Measurements from ENCODE around the gene TXNDC11. TPM values are rescaled to one million over a fixed set of nuclear protein-coding genes. Genes with fewer than 3 reads are reported as not detected.

Gene TXNDC11
- total RNA-seq, 1 donor from 2014 or later, result 14.1 TPM

- H3K9ac ChIP-seq (ENCODE audit: low read depth in 1 of 3, low read length in 3 of 3), result no peak overlapping the region
- no peaks in the 10 kb centered on the region for H3K36me3 ChIP-seq (ENCODE audit: control insufficient read depth in 3 of 3, insufficient read depth in 3 of 3, low read length in 3 of 3)
- H3K9me3 ChIP-seq (ENCODE audit: control insufficient read depth in 3 of 3, low read length in 3 of 3), result no peaks in the 10 kb centered on the region
- H3K4me1 ChIP-seq (ENCODE audit: control insufficient read depth in 3 of 3, insufficient read depth in 3 of 3, low read length in 3 of 3), result peaks cover 2 to 3% (median 2%) of the 10 kb centered on the region in 3 donors
- no peak overlapping the region for H3K27ac ChIP-seq (ENCODE audit: low read depth, low read length)
- H3K4me3 ChIP-seq (ENCODE audit: low read length in 3 of 3), result no peak overlapping the region
- no peaks in the 10 kb centered on the region for H3K27me3 ChIP-seq (ENCODE audit: control insufficient read depth in 3 of 3, insufficient read depth in 3 of 3, low read length in 3 of 3)
Measured at GRCh38 chr16:11649276-11649675, 93.4 kb downstream of the TXNDC11 start.

- no peaks in the 10 kb centered on the region for H3K36me3 ChIP-seq (ENCODE audit: control insufficient read depth in 3 of 3, insufficient read depth in 3 of 3, low read length in 3 of 3)
- peaks cover 23 to 27% (median 25%) of the 10 kb centered on the region in 3 donors for H3K4me1 ChIP-seq (ENCODE audit: control insufficient read depth in 3 of 3, insufficient read depth in 3 of 3, low read length in 3 of 3)
- no peak overlapping the region for H3K27ac ChIP-seq (ENCODE audit: low read depth, low read length)
- H3K9ac ChIP-seq (ENCODE audit: low read depth in 1 of 3, low read length in 3 of 3), result no peak overlapping the region
- H3K4me3 ChIP-seq (ENCODE audit: low read length in 3 of 3), result no peak overlapping the region
- no peaks in the 10 kb centered on the region for H3K9me3 ChIP-seq (ENCODE audit: control insufficient read depth in 3 of 3, low read length in 3 of 3)
- no peaks in the 10 kb centered on the region for H3K27me3 ChIP-seq (ENCODE audit: control insufficient read depth in 3 of 3, insufficient read depth in 3 of 3, low read length in 3 of 3)
Measured at GRCh38 chr16:11642765-11643116, 99.9 kb downstream of the TXNDC11 start.

DNA sequence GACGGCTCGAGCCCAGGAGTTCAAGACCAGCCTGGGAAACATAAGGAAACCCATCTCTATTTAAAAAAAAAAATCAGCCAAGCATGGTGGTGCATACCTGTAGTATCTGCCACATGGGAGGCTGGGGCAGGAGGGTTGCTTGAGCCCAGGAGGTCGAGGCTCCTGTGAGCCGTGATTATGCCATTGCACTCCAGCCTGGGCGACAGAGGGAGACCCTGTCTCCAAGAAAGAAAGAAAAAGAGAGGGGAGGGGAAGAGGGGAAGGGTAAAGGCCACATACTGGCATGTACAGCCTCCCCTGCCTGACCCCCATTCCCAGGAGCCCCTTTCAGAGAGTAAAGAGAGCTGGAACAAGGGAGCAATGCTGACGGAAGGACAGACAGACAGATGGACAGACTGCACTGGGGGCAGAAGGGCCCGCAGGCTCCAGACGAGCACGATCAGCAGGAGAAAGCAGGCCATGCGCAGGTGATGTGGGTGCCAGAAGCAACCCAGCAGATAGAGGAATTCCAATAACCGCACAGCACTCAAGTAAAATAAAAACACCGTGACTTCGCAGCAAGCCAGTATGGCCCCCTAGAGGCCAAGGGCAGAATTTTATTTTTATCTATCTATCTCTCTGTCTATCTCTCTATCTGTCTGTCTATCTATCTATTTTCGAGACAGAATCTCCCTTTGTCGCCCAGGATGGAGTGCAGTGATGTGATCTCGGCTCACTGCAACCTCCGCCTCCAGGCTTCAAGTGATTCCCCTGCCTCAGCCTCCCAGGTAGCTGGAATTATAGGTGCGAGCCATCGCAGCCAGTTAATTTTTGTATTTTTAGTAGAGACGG, 101.5 kb downstream of the TXNDC11 start:
- Histone ChIP-seq H3K4me3 (ENCODE audit: low read length in 3 of 3) (peak overlapping the region; percentile 38 to 61 (median 41)), H3K9ac (ENCODE audit: low read depth in 1 of 3, low read length in 3 of 3) (peak overlapping the region; percentile 70 to 87 (median 77)), H3K36me3 (ENCODE audit: control insufficient read depth in 3 of 3, insufficient read depth in 3 of 3, low read length in 3 of 3) (no peaks in the 10 kb centered on the region), H3K27ac (ENCODE audit: low read depth, low read length) (peak overlapping the region; percentile 94), H3K27me3 (ENCODE audit: control insufficient read depth in 3 of 3, insufficient read depth in 3 of 3, low read length in 3 of 3) (no peaks in the 10 kb centered on the region), H3K4me1 (ENCODE audit: control insufficient read depth in 3 of 3, insufficient read depth in 3 of 3, low read length in 3 of 3) (peaks cover 23 to 27% (median 25%) of the 10 kb centered on the region in 3 donors), H3K9me3 (ENCODE audit: control insufficient read depth in 3 of 3, low read length in 3 of 3) (no peaks in the 10 kb centered on the region)

GRCh38 chr16:11639925-11640899, 102.4 kb downstream of the TXNDC11 start:
- H3K9ac ChIP-seq (ENCODE audit: low read depth in 1 of 3, low read length in 3 of 3), result peak overlapping the region; percentile 70 to 87 (median 77)
- peaks cover 23 to 27% (median 25%) of the 10 kb centered on the region in 3 donors for H3K4me1 ChIP-seq (ENCODE audit: control insufficient read depth in 3 of 3, insufficient read depth in 3 of 3, low read length in 3 of 3)
- H3K27ac ChIP-seq (ENCODE audit: low read depth, low read length), result peak overlapping the region; percentile 94
- no peaks in the 10 kb centered on the region for H3K27me3 ChIP-seq (ENCODE audit: control insufficient read depth in 3 of 3, insufficient read depth in 3 of 3, low read length in 3 of 3)
- no peaks in the 10 kb centered on the region for H3K36me3 ChIP-seq (ENCODE audit: control insufficient read depth in 3 of 3, insufficient read depth in 3 of 3, low read length in 3 of 3)
- H3K9me3 ChIP-seq (ENCODE audit: control insufficient read depth in 3 of 3, low read length in 3 of 3), result no peaks in the 10 kb centered on the region
- H3K4me3 ChIP-seq (ENCODE audit: low read length in 3 of 3), result peak overlapping the region; percentile 41 to 61 (median 45)

GRCh38 chr16:11639008-11639562, 103.6 kb downstream of the TXNDC11 start:
- Histone ChIP-seq H3K27ac (ENCODE audit: low read depth, low read length) (no peak overlapping the region), H3K4me1 (ENCODE audit: control insufficient read depth in 3 of 3, insufficient read depth in 3 of 3, low read length in 3 of 3) (peaks cover 23 to 27% (median 25%) of the 10 kb centered on the region in 3 donors), H3K4me3 (ENCODE audit: low read length in 3 of 3) (no peak overlapping the region), H3K9ac (ENCODE audit: low read depth in 1 of 3, low read length in 3 of 3) (no peak overlapping the region), H3K36me3 (ENCODE audit: control insufficient read depth in 3 of 3, insufficient read depth in 3 of 3, low read length in 3 of 3) (no peaks in the 10 kb centered on the region), H3K9me3 (ENCODE audit: control insufficient read depth in 3 of 3, low read length in 3 of 3) (no peaks in the 10 kb centered on the region), H3K27me3 (ENCODE audit: control insufficient read depth in 3 of 3, insufficient read depth in 3 of 3, low read length in 3 of 3) (no peaks in the 10 kb centered on the region)

DNA sequence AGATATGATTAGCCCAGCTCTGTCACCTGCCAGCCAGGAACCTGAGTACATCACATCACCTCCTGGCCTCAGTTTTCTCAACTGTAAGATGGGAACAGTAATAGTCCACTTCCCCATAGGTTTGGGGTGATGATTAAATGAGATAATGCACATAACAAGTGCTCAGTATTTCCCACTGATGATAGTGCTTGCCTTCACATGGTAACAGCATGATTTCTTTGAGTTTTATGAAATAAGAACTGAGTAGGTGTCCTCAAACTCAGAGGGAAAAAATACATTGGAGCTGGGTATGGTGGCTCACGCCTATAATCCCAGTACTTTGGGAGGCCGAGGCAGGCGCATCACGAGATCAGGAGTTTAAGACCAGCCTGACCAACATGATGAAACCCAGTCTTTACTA, 104.5 kb downstream of the TXNDC11 start:
- Histone ChIP-seq H3K36me3 (ENCODE audit: control insufficient read depth in 3 of 3, insufficient read depth in 3 of 3, low read length in 3 of 3) (no peaks in the 10 kb centered on the region), H3K4me1 (ENCODE audit: control insufficient read depth in 3 of 3, insufficient read depth in 3 of 3, low read length in 3 of 3) (peaks cover 25 to 29% (median 27%) of the 10 kb centered on the region in 3 donors), H3K27ac (ENCODE audit: low read depth, low read length) (no peak overlapping the region), H3K9me3 (ENCODE audit: control insufficient read depth in 3 of 3, low read length in 3 of 3) (no peaks in the 10 kb centered on the region), H3K4me3 (ENCODE audit: low read length in 3 of 3) (no peak overlapping the region), H3K9ac (ENCODE audit: low read depth in 1 of 3, low read length in 3 of 3) (no peak overlapping the region), H3K27me3 (ENCODE audit: control insufficient read depth in 3 of 3, insufficient read depth in 3 of 3, low read length in 3 of 3) (no peaks in the 10 kb centered on the region)

- H3K36me3 ChIP-seq (ENCODE audit: control insufficient read depth in 3 of 3, insufficient read depth in 3 of 3, low read length in 3 of 3), result no peaks in the 10 kb centered on the region
- H3K4me1 ChIP-seq (ENCODE audit: control insufficient read depth in 3 of 3, insufficient read depth in 3 of 3, low read length in 3 of 3), result peaks cover 25 to 34% (median 27%) of the 10 kb centered on the region in 3 donors
- no peak overlapping the region for H3K4me3 ChIP-seq (ENCODE audit: low read length in 3 of 3)
- no peak overlapping the region for H3K9ac ChIP-seq (ENCODE audit: low read depth in 1 of 3, low read length in 3 of 3)
- no peaks in the 10 kb centered on the region for H3K9me3 ChIP-seq (ENCODE audit: control insufficient read depth in 3 of 3, low read length in 3 of 3)
- H3K27me3 ChIP-seq (ENCODE audit: control insufficient read depth in 3 of 3, insufficient read depth in 3 of 3, low read length in 3 of 3), result no peaks in the 10 kb centered on the region
- no peak overlapping the region for H3K27ac ChIP-seq (ENCODE audit: low read depth, low read length)
Measured at GRCh38 chr16:11637320-11637719, 105.3 kb downstream of the TXNDC11 start.

DNA sequence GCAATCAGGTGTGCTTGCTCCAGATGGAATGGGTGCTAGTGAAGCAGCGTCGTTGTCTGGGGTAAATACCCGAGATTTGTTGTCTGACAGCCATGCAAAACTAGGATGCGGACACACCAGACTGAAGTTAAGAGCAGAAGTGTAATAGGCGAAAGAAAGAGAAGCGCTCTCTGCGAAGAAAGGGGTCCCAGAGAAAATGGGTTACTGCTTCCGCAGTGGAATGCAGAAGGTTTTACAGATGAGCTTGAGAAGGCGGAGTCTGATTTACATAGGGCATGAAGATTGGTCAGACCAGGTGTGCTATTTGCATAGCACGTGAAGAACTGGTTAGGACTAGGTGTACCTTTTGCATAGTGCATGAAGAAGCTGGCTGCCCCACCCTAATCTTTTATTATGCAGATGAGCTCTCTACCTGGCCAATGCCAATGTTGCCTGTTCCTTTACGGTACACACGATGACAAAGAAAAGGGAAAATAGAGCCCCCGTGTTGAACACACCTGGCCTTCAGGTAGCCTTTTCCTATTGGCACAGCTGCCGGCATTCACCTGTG, 106.4 kb downstream of the TXNDC11 start:
- no peaks in the 10 kb centered on the region for H3K9me3 ChIP-seq (ENCODE audit: control insufficient read depth in 3 of 3, low read length in 3 of 3)
- no peak overlapping the region for H3K4me3 ChIP-seq (ENCODE audit: low read length in 3 of 3)
- H3K27me3 ChIP-seq (ENCODE audit: control insufficient read depth in 3 of 3, insufficient read depth in 3 of 3, low read length in 3 of 3), result no peaks in the 10 kb centered on the region
- H3K4me1 ChIP-seq (ENCODE audit: control insufficient read depth in 3 of 3, insufficient read depth in 3 of 3, low read length in 3 of 3), result peaks cover 17 to 27% (median 20%) of the 10 kb centered on the region in 3 donors
- H3K36me3 ChIP-seq (ENCODE audit: control insufficient read depth in 3 of 3, insufficient read depth in 3 of 3, low read length in 3 of 3), result no peaks in the 10 kb centered on the region
- H3K9ac ChIP-seq (ENCODE audit: low read depth in 1 of 3, low read length in 3 of 3), result no peak overlapping the region
- H3K27ac ChIP-seq (ENCODE audit: low read depth, low read length), result no peak overlapping the region

DNA sequence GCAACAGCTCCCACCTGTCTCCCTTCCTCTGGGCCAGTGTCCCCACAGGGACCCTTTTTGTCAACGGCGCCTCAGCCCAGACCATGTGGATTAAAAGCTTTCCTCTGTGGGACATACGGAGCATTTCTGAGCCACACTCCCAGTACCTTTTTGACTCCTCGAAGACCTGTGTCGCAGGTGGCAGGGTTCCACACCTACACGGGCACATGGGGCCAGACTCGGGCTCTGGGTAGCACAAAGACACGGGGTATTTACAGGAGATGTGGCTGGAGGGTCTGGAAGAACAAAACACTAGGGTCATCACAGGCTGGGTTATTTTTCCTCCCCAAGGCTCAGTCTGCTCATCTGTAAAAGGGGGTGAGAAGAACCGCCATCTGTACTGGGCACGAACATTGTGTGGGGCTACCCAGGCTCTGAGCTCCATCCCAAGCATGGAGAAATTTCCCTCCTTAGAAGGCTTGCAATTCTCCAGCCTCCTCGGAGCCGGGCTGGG, 106.9 kb downstream of the TXNDC11 start:
- H3K27ac ChIP-seq (ENCODE audit: low read depth, low read length), result no peak overlapping the region
- H3K4me3 ChIP-seq (ENCODE audit: low read length in 3 of 3), result no peak overlapping the region
- H3K36me3 ChIP-seq (ENCODE audit: control insufficient read depth in 3 of 3, insufficient read depth in 3 of 3, low read length in 3 of 3), result no peaks in the 10 kb centered on the region
- no peaks in the 10 kb centered on the region for H3K27me3 ChIP-seq (ENCODE audit: control insufficient read depth in 3 of 3, insufficient read depth in 3 of 3, low read length in 3 of 3)
- no peaks in the 10 kb centered on the region for H3K9me3 ChIP-seq (ENCODE audit: control insufficient read depth in 3 of 3, low read length in 3 of 3)
- peaks cover 11 to 22% (median 14%) of the 10 kb centered on the region in 3 donors for H3K4me1 ChIP-seq (ENCODE audit: control insufficient read depth in 3 of 3, insufficient read depth in 3 of 3, low read length in 3 of 3)
- no peak overlapping the region for H3K9ac ChIP-seq (ENCODE audit: low read depth in 1 of 3, low read length in 3 of 3)

Measured in skeletal muscle tissue (tissue), 4 donors.